Osteocyte (in vitro differentiated cells): Measurements from ENCODE around the gene CACNA2D2. TPM values are rescaled to one million over a fixed set of nuclear protein-coding genes. Genes with fewer than 3 reads are reported as not detected.

Source experiments
- DNase-seq: peaks from one replicate; pipeline ENCODE4 v3.0.0; 2021; ENCODE audit warnings: mixed read lengths; ENCODE audit not compliant: unreplicated experiment; ENCODE audit errors: extremely low spot score
- H3K27ac Mint-ChIP-seq: one replicate; pipeline ENCODE4 v1.8.0; 2021; ENCODE audit warnings: mild to moderate bottlenecking, mixed read lengths; ENCODE audit not compliant: unreplicated experiment
- H3K27me3 Mint-ChIP-seq: one replicate; pipeline ENCODE4 v1.8.0; 2021; ENCODE audit warnings: mixed read lengths; ENCODE audit not compliant: unreplicated experiment
- H3K36me3 Mint-ChIP-seq: one replicate; pipeline ENCODE4 v1.8.0; 2021; ENCODE audit warnings: mixed read lengths; ENCODE audit not compliant: unreplicated experiment
- H3K4me1 Mint-ChIP-seq: one replicate; pipeline ENCODE4 v1.8.0; 2021; ENCODE audit warnings: mixed read lengths; ENCODE audit not compliant: unreplicated experiment
- H3K4me3 Mint-ChIP-seq: one replicate; pipeline ENCODE4 v1.8.0; 2021; ENCODE audit warnings: mild to moderate bottlenecking, moderate library complexity, mixed read lengths; ENCODE audit not compliant: unreplicated experiment
- H3K9me3 Mint-ChIP-seq: one replicate; pipeline ENCODE4 v1.8.0; 2021; ENCODE audit warnings: mixed read lengths; ENCODE audit not compliant: unreplicated experiment
- CTCF ChIP-seq: fragments of 200-600 bp; sonication (generic); IDR thresholded peaks from 2 replicates; pipeline ENCODE4 v1.5.0; 2021; ENCODE audit warnings: antibody characterized with exemption, mild to moderate bottlenecking, moderate library complexity
- total RNA-seq: library from RNA; stranded (reverse); gene quantifications from 2 replicates; pipeline ENCODE4 v1.2.1, GENCODE V29; 2021

Gene CACNA2D2
- total RNA-seq, 1 donor from 2014 or later: 0.27 TPM

GRCh38 chr3:50550079-50550736 is 46.8 kb upstream of the CACNA2D2 start:
- TF ChIP-seq CTCF: peak; percentile 86
- no peaks in the 10 kb centered on the region for H3K36me3 Mint-ChIP-seq
- no peaks in the 10 kb centered on the region for H3K9me3 Mint-ChIP-seq
- peaks cover under 1% of the 10 kb centered on the region for H3K27me3 Mint-ChIP-seq
- H3K27ac Mint-ChIP-seq: no peak overlapping the region
- DNase-seq: peak; percentile 88
- no peak overlapping the region for H3K4me3 Mint-ChIP-seq
- H3K4me1 Mint-ChIP-seq: no peaks in the 10 kb centered on the region

- Mint-ChIP-seq H3K9me3 (no peaks in the 10 kb centered on the region), H3K27ac (no peak overlapping the region), H3K36me3 (no peaks in the 10 kb centered on the region), H3K4me3 (no peak overlapping the region), H3K4me1 (no peaks in the 10 kb centered on the region), H3K27me3 (peaks cover 7% of the 10 kb centered on the region)
- no peak for TF ChIP-seq CTCF
- DNase-seq: no peak
Observed at GRCh38 chr3:50549226-50549625, 45.8 kb upstream of the CACNA2D2 start.

GRCh38 chr3:50545781-50546180 is 42.3 kb upstream of the CACNA2D2 start:
- Mint-ChIP-seq H3K9me3 (no peaks in the 10 kb centered on the region), H3K4me1 (no peaks in the 10 kb centered on the region), H3K36me3 (no peaks in the 10 kb centered on the region), H3K27me3 (peaks cover 11% of the 10 kb centered on the region), H3K27ac (no peak overlapping the region), H3K4me3 (no peak overlapping the region)
- no peak for DNase-seq
- TF ChIP-seq CTCF: no peak

- H3K9me3 Mint-ChIP-seq: no peaks in the 10 kb centered on the region
- H3K27ac Mint-ChIP-seq: no peak overlapping the region
- H3K4me3 Mint-ChIP-seq: no peak overlapping the region
- no peaks in the 10 kb centered on the region for H3K36me3 Mint-ChIP-seq
- H3K4me1 Mint-ChIP-seq: no peaks in the 10 kb centered on the region
- peak; percentile 89 for DNase-seq
- H3K27me3 Mint-ChIP-seq: peaks cover 28% of the 10 kb centered on the region
- TF ChIP-seq CTCF: peak; percentile 88
Observed at GRCh38 chr3:50542177-50543034, 39.0 kb upstream of the CACNA2D2 start.
